ENCODE results near the gene FREY1. TPM values are rescaled to one million over a fixed set of nuclear protein-coding genes. Genes with fewer than 3 reads are reported as not detected.
A peak's percentile ranks its signal among the peaks of the same experiment; 100 is the strongest.

Gene FREY1
- total and polyA plus RNA-seq, 2 of the 4 experiments (the other 2 are of a cell fraction) = 0.21 TPM; not detected in 1

- Histone ChIP-seq H3K23ac (ENCODE audit: low read depth, low read length) (peak overlapping the region; percentile 65; the same call in 1 of the 2 replicates), H4K8ac (ENCODE audit: low read depth in 2 of 2, low read length in 2 of 2) (no peak overlapping the region), H3K27me3 (ENCODE audit: control insufficient read depth, insufficient read depth, low read length) (peaks cover 17% of the 10 kb centered on the region; the same call in 1 of the 2 replicates), H3K14ac (replicated peaks; ENCODE audit: low read depth, low read length) (no peak overlapping the region), H2AK5ac (ENCODE audit: low read depth, low read length) (no peak overlapping the region), H3K4me3 (ENCODE audit: insufficient read depth, low read depth, low read length) (peak overlapping the region; percentile 50), H4K5ac (ENCODE audit: low read depth, low read length) (no peak overlapping the region), H2AFZ (replicated peaks; ENCODE audit: low read length, poor library complexity) (peak overlapping the region; percentile 13), H3K9me1 (ENCODE audit: insufficient read depth, low read length) (no peaks in the 10 kb centered on the region), H2BK15ac (ENCODE audit: low read depth, low read length) (no peak overlapping the region), H2BK120ac (ENCODE audit: low read depth, low read length) (no peak overlapping the region; the same call in 1 of the 2 replicates), H3K27ac (ENCODE audit: insufficient read depth, low read length) (no peak overlapping the region), H3K4ac (ENCODE audit: low read depth, low read length) (no peak overlapping the region; the same call in 1 of the 2 replicates), H4K91ac (ENCODE audit: insufficient read depth, low read depth, low read length) (no peak overlapping the region), H3K4me2 (ENCODE audit: low read depth, low read length) (peak overlapping the region; percentile 83), H3K18ac (ENCODE audit: low read depth, low read length) (no peak overlapping the region), H4K20me1 (ENCODE audit: insufficient read depth, low read length) (peaks cover 19% of the 10 kb centered on the region), H3K56ac (ENCODE audit: extremely low read depth, insufficient read depth, low read length) (no peak overlapping the region), H3K4me1 (ENCODE audit: control insufficient read depth, insufficient read depth, low read length) (peaks cover 7% of the 10 kb centered on the region; the same call in 1 of the 2 replicates), H2BK20ac (ENCODE audit: low read depth, low read length) (no peak overlapping the region), H2AK9ac (replicated peaks; ENCODE audit: low read depth, low read length, poor library complexity) (peak overlapping the region; percentile 71), H3K79me1 (ENCODE audit: low read depth in 1 of 2, low read length in 2 of 2) (peaks cover 0 to 4% of the 10 kb centered on the region in 2 experiments; a peak in 1 of 4 replicates), H3K9me3 (ENCODE audit: control insufficient read depth, insufficient read depth, low read length) (no peaks in the 10 kb centered on the region), H2BK5ac (ENCODE audit: low read depth, low read length, poor library complexity, severe bottlenecking) (no peak overlapping the region), H3K36me3 (ENCODE audit: control insufficient read depth, insufficient read depth, low read length) (peaks cover 15% of the 10 kb centered on the region), H3K9ac (ENCODE audit: low read depth, low read length) (peak overlapping the region; percentile 27; the same call in 1 of the 2 replicates)
- no peak for DNase-seq
- 0% methylated on average over 1 of the region's 8 CpGs; no CpG with 5 or more reads in 1 of the 2 experiments for WGBS, 2 experiments (ENCODE audit: extremely low coverage in 2 of 2, insufficient read length in 1 of 2)
- CTCF ChIA-PET = interaction anchor here (0.5 to 1.5 kb wide), 2 partner anchors 28 to 62 kb away, joined by 4 to 6 read pairs; no protein-coding TSS in a partner anchor
- POLR2A ChIA-PET (ENCODE audit: unreplicated experiment) = interaction anchor here (0.6 kb wide), 1 partner anchor 394 kb away, joined by 5 read pairs; no protein-coding TSS in a partner anchor
- intact Hi-C loops (cut with micrococcal nuclease) (no loop called here), dilution Hi-C loops (cut with HindIII; ENCODE audit: low sequenced_read_pairs, unreplicated experiment) (no loop called here), in situ Hi-C loops (cut with MboI; ENCODE audit: low sequenced_read_pairs) (no loop called here)
- ATAC-seq (ENCODE audit: low read depth) = no peak
- no TSS peak for BruUV-seq (replicated peaks)
- no peak for TF ChIP-seq USF2 (IDR thresholded peaks at IDR 0.05; ENCODE audit: low read depth, low read length)
- no peak for TF ChIP-seq RCOR1 (IDR thresholded peaks at IDR 0.05; ENCODE audit: insufficient replicate concordance, low read length)
- no peak for TF ChIP-seq CHD1 (IDR thresholded peaks at IDR 0.05; ENCODE audit: low read depth, low read length)
- TF ChIP-seq RAD21 (IDR thresholded peaks at IDR 0.05; ENCODE audit: low read length) = no peak
- no peak for TF ChIP-seq NFE2L2 (IDR thresholded peaks at IDR 0.05; ENCODE audit: low read depth, low read length)
These were observed 6.0 kb downstream of the FREY1 start for GRCh38 chr11:45900916-45901617.
